Measurements from ENCODE around the gene COPE. TPM values are rescaled to one million over a fixed set of nuclear protein-coding genes. Genes with fewer than 3 reads are reported as not detected.

Gene COPE
- total RNA-seq, 4 donors from 2014 or later = 121 to 195 (median 152) TPM

- Histone ChIP-seq H3K9me3 (no peaks in the 10 kb centered on the region), H3K27ac (no peak overlapping the region), H3K4me3 (no peak overlapping the region), H3K36me3 (no peaks in the 10 kb centered on the region), H3K4me1 (peaks cover 0 to 6% (median 0%) of the 10 kb centered on the region in 3 donors), H3K27me3 (no peaks in the 10 kb centered on the region)
- no peak for ATAC-seq
- TF ChIP-seq CTCF (IDR thresholded peaks at IDR 0.05) = no peak
- TF ChIP-seq EP300 (IDR thresholded peaks at IDR 0.05) = no peak
- TF ChIP-seq POLR2AphosphoS5 (IDR thresholded peaks at IDR 0.05) = no peak
- no peak for TF ChIP-seq POLR2A (IDR thresholded peaks at IDR 0.05)
Measured at GRCh38 chr19:18946335-18946734, 27.1 kb upstream of the COPE start.

- Histone ChIP-seq H3K27me3 (no peaks in the 10 kb centered on the region), H3K9me3 (no peaks in the 10 kb centered on the region), H3K4me1 (peaks cover 0 to 12% (median 0%) of the 10 kb centered on the region in 3 donors), H3K27ac (no peak overlapping the region), H3K4me3 (no peak overlapping the region), H3K36me3 (no peaks in the 10 kb centered on the region)
- TF ChIP-seq CTCF (IDR thresholded peaks at IDR 0.05) (no peak), POLR2AphosphoS5 (IDR thresholded peaks at IDR 0.05) (no peak), POLR2A (IDR thresholded peaks at IDR 0.05) (no peak), EP300 (IDR thresholded peaks at IDR 0.05) (no peak)
- no peak for ATAC-seq
- 77 to 91% methylated on average over 7 to 8 of the region's 9 CpGs for WGBS, 2 donors (ENCODE audit: low coverage in 1 of 2)
Measured at GRCh38 chr19:18945297-18945696, 26.1 kb upstream of the COPE start.

GRCh38 chr19:18943465-18943864 lies 24.3 kb upstream of the COPE start:
- WGBS, 2 donors (ENCODE audit: low coverage in 1 of 2) = 67 to 94% methylated on average over 1 to 2 of the region's 4 CpGs
- ATAC-seq = no peak
- H3K4me3 ChIP-seq = no peak overlapping the region
- H3K27ac ChIP-seq = no peak overlapping the region
- no peaks in the 10 kb centered on the region for H3K27me3 ChIP-seq
- no peaks in the 10 kb centered on the region for H3K9me3 ChIP-seq
- peaks cover 0 to 3% of the 10 kb centered on the region in 2 donors for H3K36me3 ChIP-seq
- peaks cover 0 to 27% (median 2%) of the 10 kb centered on the region in 3 donors for H3K4me1 ChIP-seq
- TF ChIP-seq CTCF (IDR thresholded peaks at IDR 0.05) (no peak), POLR2AphosphoS5 (IDR thresholded peaks at IDR 0.05) (no peak), POLR2A (IDR thresholded peaks at IDR 0.05) (no peak), EP300 (IDR thresholded peaks at IDR 0.05) (no peak)

GRCh38 chr19:18942692-18943091 lies 23.5 kb upstream of the COPE start:
- Histone ChIP-seq H3K4me1 (peaks cover 0 to 27% (median 2%) of the 10 kb centered on the region in 3 donors), H3K27me3 (no peaks in the 10 kb centered on the region), H3K27ac (no peak overlapping the region), H3K4me3 (no peak overlapping the region), H3K9me3 (no peaks in the 10 kb centered on the region), H3K36me3 (peaks cover 0 to 11% of the 10 kb centered on the region in 2 donors)
- 86 to 100% methylated on average over 2 to 6 of the region's 6 CpGs for WGBS, 2 donors (ENCODE audit: low coverage in 1 of 2)
- TF ChIP-seq EP300 (IDR thresholded peaks at IDR 0.05) (no peak), CTCF (IDR thresholded peaks at IDR 0.05) (no peak), POLR2AphosphoS5 (IDR thresholded peaks at IDR 0.05) (no peak), POLR2A (IDR thresholded peaks at IDR 0.05) (no peak)
- ATAC-seq = no peak

- H3K4me3 ChIP-seq = peak overlapping the region in 1 of 2 donors; percentile 81
- H3K36me3 ChIP-seq = peaks cover 0 to 18% of the 10 kb centered on the region in 2 donors
- no peaks in the 10 kb centered on the region for H3K9me3 ChIP-seq
- no peak for TF ChIP-seq POLR2A (IDR thresholded peaks at IDR 0.05)
- no peak for TF ChIP-seq POLR2AphosphoS5 (IDR thresholded peaks at IDR 0.05)
- no peak for TF ChIP-seq CTCF (IDR thresholded peaks at IDR 0.05)
- TF ChIP-seq EP300 (IDR thresholded peaks at IDR 0.05) = no peak
- ATAC-seq = no peak
- H3K4me1 ChIP-seq = peaks cover 0 to 27% (median 2%) of the 10 kb centered on the region in 3 donors
- H3K27ac ChIP-seq = peak overlapping the region in 2 of 4 donors; percentile 59 to 80
- 48 to 50% methylated on average over 6 to 12 of the region's 18 CpGs for WGBS, 2 donors (ENCODE audit: low coverage in 1 of 2)
- no peaks in the 10 kb centered on the region for H3K27me3 ChIP-seq
Measured at GRCh38 chr19:18941628-18942354, 22.6 kb upstream of the COPE start.

Measured in gastroesophageal sphincter (tissue), 4 donors.